H1 (cell line): Measurements from ENCODE around the gene MGAT4B. TPM values are rescaled to one million over a fixed set of nuclear protein-coding genes. Genes with fewer than 3 reads are reported as not detected.

Experiments
- CTCF ChIA-PET: fragments of 300-600 bp; sonication (Branson Sonifier 250); formaldehyde crosslinking; loops from one replicate; lab custom pipeline; 2021; ENCODE audit not compliant: partially characterized antibody; lab: Charles Lee
- POLR2A ChIA-PET: fragments of 300-600 bp; sonication (Branson Sonifier 250); formaldehyde crosslinking; loops from one replicate; lab custom pipeline; 2021; ENCODE audit warnings: inconsistent platforms; ENCODE audit not compliant: partially characterized antibody; lab: Charles Lee
- DNase-seq, 2 experiments: peaks; one replicate each; pipeline versions ENCODE4 v3.0.0 to v3.0.0-alpha.2; 2010 to 2022; ENCODE audit warnings: low spot score in 2 of 2, low read depth in 1 of 2, mixed read lengths in 1 of 2
- FAIRE-seq: peaks from 2 replicates; lab custom pipeline; 2011; peaks lifted over from hg19 to GRCh38; lab: Jason Lieb, UNC
- H2AFZ ChIP-seq: 2 replicates; pipeline ENCODE4 v1.8.1; 2012; ENCODE audit warnings: low read length, inconsistent platforms
- H2AK5ac ChIP-seq: 2 replicates; pipeline ENCODE4 v1.6.1; 2013; ENCODE audit warnings: low read depth, low read length
- H2BK120ac ChIP-seq: replicated peaks from 2 replicates; pipeline ENCODE3; 2013; ENCODE audit warnings: low read depth, low read length, inconsistent platforms
- H2BK12ac ChIP-seq: 2 replicates; pipeline ENCODE4 v1.6.1; 2013; ENCODE audit warnings: low read depth, low read length
- H2BK15ac ChIP-seq: 2 replicates; pipeline ENCODE4 v1.6.1; 2013; ENCODE audit warnings: low read length
- H2BK20ac ChIP-seq: 2 replicates; pipeline ENCODE4 v1.6.1; 2013; ENCODE audit warnings: low read length
- H2BK5ac ChIP-seq: 2 replicates; pipeline ENCODE4 v1.6.1; 2013; ENCODE audit warnings: low read depth, low read length
- H3K14ac ChIP-seq: 2 replicates; pipeline ENCODE4 v1.6.1; 2013; ENCODE audit warnings: inconsistent platforms; ENCODE audit not compliant: insufficient read length
- H3K18ac ChIP-seq: 2 replicates; pipeline ENCODE4 v1.6.1; 2013; ENCODE audit warnings: low read length; ENCODE audit errors: extremely low read depth
- H3K23ac ChIP-seq: 2 replicates; pipeline ENCODE4 v1.6.1; 2013; ENCODE audit warnings: inconsistent platforms; ENCODE audit not compliant: insufficient read length
- H3K23me2 ChIP-seq: 2 replicates; pipeline ENCODE4 v1.6.1; 2013; ENCODE audit warnings: low read depth, low read length
- H3K27ac ChIP-seq: 2 replicates; pipeline ENCODE4 v1.6.1; 2011; ENCODE audit warnings: low read depth, low read length, inconsistent platforms
- H3K27me3 ChIP-seq, 4 experiments: replicated peaks in 1 of 4; 1 replicate in 1 of 4; 2 replicates in 3 of 4; pipeline versions ENCODE4 v1.6.1 to v1.8.1; 2011 to 2013; ENCODE audit warnings: low read length in 3 of 4, mild to moderate bottlenecking in 3 of 4, inconsistent platforms in 2 of 4, mixed read lengths in 2 of 4, moderate library complexity in 1 of 4; ENCODE audit not compliant: control insufficient read depth in 3 of 4, insufficient read depth in 3 of 4; ENCODE audit errors: extremely low read depth in 1 of 4
- H3K36me3 ChIP-seq, 4 experiments: 2 replicates each; pipeline versions ENCODE4 v1.6.1 to v1.8.1; 2011 to 2013; ENCODE audit warnings: mild to moderate bottlenecking in 4 of 4, low read length in 3 of 4, moderate library complexity in 2 of 4, control low read depth in 1 of 4, inconsistent platforms in 1 of 4; ENCODE audit not compliant: insufficient read depth in 4 of 4, control insufficient read depth in 2 of 4
- H3K4ac ChIP-seq: replicated peaks from 2 replicates; pipeline ENCODE3; 2013; ENCODE audit warnings: low read length, low read depth, mixed read lengths, inconsistent platforms; ENCODE audit not compliant: insufficient read length
- H3K4me1 ChIP-seq, 4 experiments: replicated peaks in 1 of 4; 1 replicate in 1 of 4; 2 replicates in 3 of 4; pipeline versions ENCODE4 v1.6.1 to v1.8.1; 2011 to 2013; ENCODE audit warnings: low read length in 3 of 4, inconsistent platforms in 2 of 4, mixed read lengths in 1 of 4; ENCODE audit not compliant: insufficient read depth in 4 of 4, control insufficient read depth in 3 of 4
- H3K4me2 ChIP-seq, 2 experiments: 2 replicates each; pipeline versions ENCODE4 v1.6.1 to v1.8.1; 2011 to 2013; ENCODE audit warnings: low read depth in 2 of 2, low read length in 2 of 2, control low read depth in 1 of 2, inconsistent platforms in 1 of 2, mild to moderate bottlenecking in 1 of 2; ENCODE audit not compliant: insufficient read depth in 1 of 2
- H3K4me3 ChIP-seq, 4 experiments: fragments of 200-600, 300-600 bp in 1 of 4; sonication (generic), shearing (Covaris generic), sonication (Bioruptor Twin) in 1 of 4; 2 replicates each; pipeline versions ENCODE4 v1.5.1 to v1.8.1; 2011 to 2016; ENCODE audit warnings: low read length in 4 of 4, low read depth in 3 of 4, control low read depth in 2 of 4, inconsistent platforms in 2 of 4, mild to moderate bottlenecking in 2 of 4, mixed read lengths in 1 of 4, moderate library complexity in 1 of 4; ENCODE audit not compliant: insufficient read depth in 2 of 4; ENCODE audit errors: extremely low read depth in 1 of 4
- H3K56ac ChIP-seq: replicated peaks from 2 replicates; pipeline ENCODE3; 2013; ENCODE audit warnings: low read depth, mild to moderate bottlenecking, mixed read lengths, low read length, inconsistent platforms; ENCODE audit not compliant: insufficient read length
- H3K79me1 ChIP-seq: 2 replicates; pipeline ENCODE4 v1.6.1; 2013; ENCODE audit warnings: low read depth, low read length, control low read depth
- H3K79me2 ChIP-seq, 2 experiments: 2 replicates each; pipeline versions ENCODE4 v1.6.1 to v1.8.1; 2012 to 2013; ENCODE audit warnings: low read length in 2 of 2, mild to moderate bottlenecking in 2 of 2, inconsistent platforms in 1 of 2; ENCODE audit not compliant: insufficient read depth in 2 of 2, control insufficient read depth in 1 of 2
- H3K9ac ChIP-seq, 4 experiments: replicated peaks in 1 of 4; 1 replicate in 1 of 4; 2 replicates in 3 of 4; pipeline versions ENCODE4 v1.6.1 to v1.8.1; 2011 to 2013; ENCODE audit warnings: low read depth in 3 of 4, low read length in 3 of 4, control low read depth in 2 of 4, mild to moderate bottlenecking in 2 of 4, moderate library complexity in 2 of 4, inconsistent platforms in 1 of 4; ENCODE audit errors: extremely low read depth in 1 of 4
- H3K9me3 ChIP-seq, 2 experiments: 2 replicates each; pipeline versions ENCODE4 v1.6.1 to v1.8.1; 2012 to 2013; ENCODE audit warnings: mild to moderate bottlenecking in 2 of 2, moderate library complexity in 2 of 2, control low read depth in 1 of 2, inconsistent platforms in 1 of 2, low read depth in 1 of 2, low read length in 1 of 2, mixed read lengths in 1 of 2; ENCODE audit not compliant: insufficient read depth in 2 of 2
- H4K20me1 ChIP-seq, 2 experiments: replicated peaks in 1 of 2; 2 replicates each; pipeline versions ENCODE3 to v1.8.1; 2011 to 2013; ENCODE audit warnings: inconsistent platforms in 2 of 2, low read length in 2 of 2, mild to moderate bottlenecking in 1 of 2; ENCODE audit not compliant: insufficient read depth in 2 of 2, control insufficient read depth in 1 of 2
- H4K5ac ChIP-seq: 2 replicates; pipeline ENCODE4 v1.6.1; 2013; ENCODE audit warnings: low read length, low read depth, mixed read lengths, inconsistent platforms; ENCODE audit not compliant: insufficient read length
- H4K8ac ChIP-seq: 2 replicates; pipeline ENCODE4 v1.8.0; 2013; ENCODE audit warnings: mild to moderate bottlenecking, moderate library complexity, low read length, inconsistent platforms; ENCODE audit not compliant: insufficient read depth; ENCODE audit errors: extremely low read depth
- H4K91ac ChIP-seq: replicated peaks from 2 replicates; pipeline ENCODE3; 2013; ENCODE audit warnings: low read length, mixed read lengths, inconsistent platforms; ENCODE audit not compliant: insufficient read length
- BRCA1 ChIP-seq: IDR thresholded peaks from 2 replicates; pipeline ENCODE4 v1.6.1; 2012; ENCODE audit warnings: low read depth, low read length, improper control_type of control experiment
- CBX5 ChIP-seq: fragments of 300-800, 300-1000 bp; sonication (generic); IDR thresholded peaks from 2 replicates; pipeline ENCODE4 v1.7.1; 2016; ENCODE audit warnings: antibody characterized with exemption, low read length, low read depth
- CREB1 ChIP-seq: IDR thresholded peaks from 2 replicates; pipeline ENCODE4 v1.6.1; 2012; ENCODE audit warnings: inconsistent platforms
- GABPA ChIP-seq: IDR thresholded peaks from 2 replicates; pipeline ENCODE4 v1.6.1; 2011; ENCODE audit warnings: mild to moderate bottlenecking, low read length, moderate library complexity, borderline replicate concordance; ENCODE audit not compliant: insufficient read depth
- HDAC6 ChIP-seq: IDR thresholded peaks from one replicate; pipeline ENCODE4 v1.7.1; 2012; ENCODE audit warnings: low read depth, mild to moderate bottlenecking, inconsistent platforms, low read length, moderate library complexity
- NANOG ChIP-seq: IDR thresholded peaks from 2 replicates; pipeline ENCODE4 v1.6.1; 2011; ENCODE audit warnings: low read length, low read depth, mild to moderate bottlenecking, inconsistent platforms; ENCODE audit not compliant: insufficient read depth, poor library complexity, severe bottlenecking
- RXRA ChIP-seq: IDR thresholded peaks from 2 replicates; pipeline ENCODE4 v1.6.1; 2011; ENCODE audit warnings: low read depth, mild to moderate bottlenecking, low read length, moderate library complexity; ENCODE audit not compliant: insufficient read depth
- SIN3A ChIP-seq, 2 experiments: IDR thresholded peaks in 1 of 2; conservative IDR thresholded peaks in 1 of 2; 2 replicates each; pipeline ENCODE4 v1.6.1; 2011 to 2012; ENCODE audit warnings: low read length in 2 of 2, improper control_type of control experiment in 1 of 2, low read depth in 1 of 2, mild to moderate bottlenecking in 1 of 2
- WGBS, 2 experiments: shearing (Covaris generic) in 1 of 2; methylation state at CpG; one replicate each; pipeline versions ENCODE4 v1.1.6 to v1.1.7; 2013 to 2015; ENCODE audit warnings: low lambda C conversion rate in 2 of 2, mixed read lengths in 2 of 2, inconsistent platforms in 1 of 2, low coverage in 1 of 2, missing lambda C conversion rate in 1 of 2; ENCODE audit not compliant: insufficient replicate concordance in 2 of 2, insufficient coverage in 1 of 2, insufficient read length in 1 of 2; ENCODE audit errors: extremely low coverage in 1 of 2, missing lambda C conversion rate in 1 of 2; 5-methylcytosine and 5-hydroxymethylcytosine counted together
- polyA plus RNA-seq, 7 experiments: library from polyadenylated mRNA; depleted of rRNA in 3 of 7; stranded (reverse) in 5 of 7; unstranded in 2 of 7; fragments of >200 nt in 5 of 7; fragments of 200-250 nt in 2 of 7; gene quantifications; 1 replicate in 5 of 7; 2 replicates in 1 of 7; 4 replicates in 1 of 7; pipeline versions ENCODE4 v1.2.1 to v1.2.3, GENCODE V29; 2011 to 2013; ENCODE audit warnings: missing spikeins in 2 of 7, mixed read lengths in 2 of 7
- total RNA-seq: library from RNA; stranded (reverse); fragmentation: NEBNext Ultra II Directional; extraction: Animal tissue kit (Norgen Biotek cat#: 25700); gene quantifications from 2 replicates; pipeline ENCODE4 v1.2.1, GENCODE V29; 2021
- TF ChIP-seq, protein P1 (sequence below), 3 experiments: IDR thresholded peaks; 1 replicate in 2 of 3; 2 replicates in 1 of 3; pipeline versions ENCODE4 v1.5.1 to v1.6.1; 2011; ENCODE audit warnings: low read length in 3 of 3, mild to moderate bottlenecking in 3 of 3, inconsistent platforms in 2 of 3, low read depth in 1 of 3, moderate library complexity in 1 of 3; ENCODE audit not compliant: insufficient read depth in 1 of 3; ENCODE audit errors: control extremely low read depth in 1 of 3
- TF ChIP-seq, protein P2 (sequence below): IDR thresholded peaks from 2 replicates; pipeline ENCODE4 v1.6.1; 2012; ENCODE audit warnings: inconsistent platforms

Gene MGAT4B
- total and polyA plus RNA-seq, 2 of the 8 experiments (the other 6 are each of a cell fraction or from before 2014, with no cell fraction given): 116 to 128 TPM

DNA sequence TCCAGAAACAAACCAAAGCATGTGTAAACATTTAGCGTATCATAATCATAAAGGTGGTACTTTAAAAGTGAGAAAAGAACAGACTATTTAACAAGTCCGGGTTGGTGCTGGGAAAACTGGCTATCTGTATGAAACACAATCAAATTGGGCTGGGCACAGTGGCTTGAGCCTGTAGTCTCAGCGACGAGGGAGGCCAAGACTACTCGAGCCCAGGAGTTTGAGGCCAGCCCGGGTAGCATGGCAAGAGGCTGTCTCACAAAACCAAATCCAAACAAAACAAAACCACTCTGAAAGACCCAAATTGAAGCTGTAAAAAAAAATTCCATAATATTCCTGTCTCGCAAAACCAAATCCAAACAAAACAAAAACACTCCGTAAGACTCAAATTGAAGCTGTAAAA is 47.7 kb upstream of the MGAT4B start:
- WGBS, 2 experiments: 92 to 100% methylated on average over 2 to 8 of the region's 8 CpGs
- CTCF ChIA-PET: no interaction called here
- FAIRE-seq: no peak
- TF ChIP-seq RXRA: no peak
- no peak for TF ChIP-seq HDAC6
- no peak for TF ChIP-seq NANOG
- TF ChIP-seq, protein P1, sequence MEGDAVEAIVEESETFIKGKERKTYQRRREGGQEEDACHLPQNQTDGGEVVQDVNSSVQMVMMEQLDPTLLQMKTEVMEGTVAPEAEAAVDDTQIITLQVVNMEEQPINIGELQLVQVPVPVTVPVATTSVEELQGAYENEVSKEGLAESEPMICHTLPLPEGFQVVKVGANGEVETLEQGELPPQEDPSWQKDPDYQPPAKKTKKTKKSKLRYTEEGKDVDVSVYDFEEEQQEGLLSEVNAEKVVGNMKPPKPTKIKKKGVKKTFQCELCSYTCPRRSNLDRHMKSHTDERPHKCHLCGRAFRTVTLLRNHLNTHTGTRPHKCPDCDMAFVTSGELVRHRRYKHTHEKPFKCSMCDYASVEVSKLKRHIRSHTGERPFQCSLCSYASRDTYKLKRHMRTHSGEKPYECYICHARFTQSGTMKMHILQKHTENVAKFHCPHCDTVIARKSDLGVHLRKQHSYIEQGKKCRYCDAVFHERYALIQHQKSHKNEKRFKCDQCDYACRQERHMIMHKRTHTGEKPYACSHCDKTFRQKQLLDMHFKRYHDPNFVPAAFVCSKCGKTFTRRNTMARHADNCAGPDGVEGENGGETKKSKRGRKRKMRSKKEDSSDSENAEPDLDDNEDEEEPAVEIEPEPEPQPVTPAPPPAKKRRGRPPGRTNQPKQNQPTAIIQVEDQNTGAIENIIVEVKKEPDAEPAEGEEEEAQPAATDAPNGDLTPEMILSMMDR (IDR thresholded peaks at IDR 0.05; ENCODE audit: control extremely low read depth in 1 of 3, insufficient read depth in 1 of 3, low read depth in 1 of 3, low read length in 3 of 3): no peak
- TF ChIP-seq, protein P2, sequence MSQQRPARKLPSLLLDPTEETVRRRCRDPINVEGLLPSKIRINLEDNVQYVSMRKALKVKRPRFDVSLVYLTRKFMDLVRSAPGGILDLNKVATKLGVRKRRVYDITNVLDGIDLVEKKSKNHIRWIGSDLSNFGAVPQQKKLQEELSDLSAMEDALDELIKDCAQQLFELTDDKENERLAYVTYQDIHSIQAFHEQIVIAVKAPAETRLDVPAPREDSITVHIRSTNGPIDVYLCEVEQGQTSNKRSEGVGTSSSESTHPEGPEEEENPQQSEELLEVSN: no peak
- no peak for TF ChIP-seq GABPA
- TF ChIP-seq CBX5: no peak
- TF ChIP-seq BRCA1: no peak
- no peak for TF ChIP-seq CREB1
- no peak for TF ChIP-seq SIN3A (conservative IDR thresholded peaks at IDR 0.05 in 1 of 2, IDR thresholded peaks at IDR 0.05 in 1 of 2; ENCODE audit: low read depth in 1 of 2, low read length in 2 of 2)

More for the DNA sequence above, 47.7 kb upstream of the MGAT4B start:
- peaks cover 0 to 6% of the 10 kb centered on the region in 2 experiments; a peak in 1 of 4 replicates for H3K79me2 ChIP-seq
- no peak overlapping the region for H2BK5ac ChIP-seq
- no peak overlapping the region for H2BK15ac ChIP-seq
- H2BK120ac ChIP-seq: no peak overlapping the region
- H3K4ac ChIP-seq: no peak overlapping the region
- H3K79me1 ChIP-seq: peaks cover 3% of the 10 kb centered on the region; the same call in 1 of the 2 replicates
- H3K9me3 ChIP-seq: no peaks in the 10 kb centered on the region
- H2AK5ac ChIP-seq: no peak overlapping the region
- no peak overlapping the region for H2BK20ac ChIP-seq
- H3K4me2 ChIP-seq: no peak overlapping the region
- no peak overlapping the region for H4K8ac ChIP-seq
- peaks cover 0 to 2% (median 0%) of the 10 kb centered on the region in 4 experiments; a peak in 1 of 7 replicates for H3K27me3 ChIP-seq
- no peak overlapping the region for H3K9ac ChIP-seq
- no peak overlapping the region for H3K56ac ChIP-seq
- peaks cover 11% of the 10 kb centered on the region for H3K23me2 ChIP-seq
- no peak overlapping the region for H3K18ac ChIP-seq
- POLR2A ChIA-PET: interaction anchor here (0.7 to 1.0 kb wide), 2 partner anchors 16 to 35 kb away, joined by 3 to 5 read pairs; no protein-coding TSS in a partner anchor
- H3K27ac ChIP-seq: no peak overlapping the region
- no peak overlapping the region for H2AFZ ChIP-seq
- H4K5ac ChIP-seq: no peak overlapping the region
- H4K20me1 ChIP-seq: peaks cover 2 to 4% of the 10 kb centered on the region in 2 experiments
- no peaks in the 10 kb centered on the region for H3K4me1 ChIP-seq
- no peak for DNase-seq
- no peak overlapping the region for H3K4me3 ChIP-seq
- H2BK12ac ChIP-seq: no peak overlapping the region
- H4K91ac ChIP-seq: no peak overlapping the region
- H3K14ac ChIP-seq: no peak overlapping the region
- H3K36me3 ChIP-seq: peaks cover 2 to 29% (median 21%) of the 10 kb centered on the region in 4 experiments; a peak in 7 of 8 replicates
- H3K23ac ChIP-seq: no peak overlapping the region
